ENCODE results near the gene ITPKC.
"Not testable (repeated sequence)": the region's sequence is repeated elsewhere in the genome, so short reads cannot be mapped to it uniquely, and the experiment has no call there.

ITPKC gene

DNA sequence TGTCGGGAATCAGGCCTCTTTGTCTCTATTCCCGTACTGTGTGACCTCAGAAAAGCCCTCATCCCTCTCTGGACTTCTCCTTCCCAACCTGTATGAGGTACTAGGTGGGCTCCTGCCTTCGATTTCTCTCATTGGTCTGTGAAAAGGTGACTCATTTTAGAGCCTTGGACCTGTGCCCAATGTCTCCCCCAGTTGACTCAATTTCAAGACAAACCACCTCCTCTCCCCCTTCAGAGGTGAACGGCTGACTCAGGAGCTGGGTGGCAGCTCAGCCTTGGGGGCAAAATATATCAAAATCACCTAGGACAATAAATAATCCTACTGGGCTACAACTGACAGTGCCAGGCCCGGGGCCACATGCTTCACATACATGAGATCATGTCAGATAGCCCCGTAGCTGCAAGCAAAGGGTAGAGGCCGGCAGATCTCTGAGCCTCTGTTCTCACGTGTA is 856 bp upstream of the ITPKC start:
- no peak for DNase-seq (ENCODE audit: low spot score)

DNA sequence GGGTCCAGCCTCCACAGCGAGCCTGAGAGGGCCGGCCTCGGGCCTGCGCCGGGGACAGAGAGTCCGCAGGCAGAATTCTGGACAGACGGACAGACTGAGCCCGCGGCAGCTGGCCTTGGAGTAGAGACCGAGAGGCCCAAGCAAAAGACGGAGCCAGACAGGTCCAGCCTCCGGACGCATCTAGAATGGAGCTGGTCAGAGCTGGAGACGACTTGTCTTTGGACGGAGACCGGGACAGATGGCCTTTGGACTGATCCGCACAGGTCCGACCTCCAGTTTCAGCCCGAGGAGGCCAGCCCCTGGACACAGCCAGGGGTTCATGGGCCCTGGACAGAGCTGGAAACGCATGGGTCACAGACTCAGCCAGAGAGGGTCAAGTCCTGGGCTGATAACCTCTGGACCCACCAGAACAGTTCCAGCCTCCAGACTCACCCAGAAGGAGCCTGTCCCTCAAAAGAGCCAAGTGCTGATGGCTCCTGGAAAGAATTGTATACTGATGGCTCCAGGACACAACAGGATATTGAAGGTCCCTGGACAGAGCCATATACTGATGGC is 490 bp downstream of the ITPKC start:
- DNase-seq (ENCODE audit: low spot score): peak; percentile 73

DNA sequence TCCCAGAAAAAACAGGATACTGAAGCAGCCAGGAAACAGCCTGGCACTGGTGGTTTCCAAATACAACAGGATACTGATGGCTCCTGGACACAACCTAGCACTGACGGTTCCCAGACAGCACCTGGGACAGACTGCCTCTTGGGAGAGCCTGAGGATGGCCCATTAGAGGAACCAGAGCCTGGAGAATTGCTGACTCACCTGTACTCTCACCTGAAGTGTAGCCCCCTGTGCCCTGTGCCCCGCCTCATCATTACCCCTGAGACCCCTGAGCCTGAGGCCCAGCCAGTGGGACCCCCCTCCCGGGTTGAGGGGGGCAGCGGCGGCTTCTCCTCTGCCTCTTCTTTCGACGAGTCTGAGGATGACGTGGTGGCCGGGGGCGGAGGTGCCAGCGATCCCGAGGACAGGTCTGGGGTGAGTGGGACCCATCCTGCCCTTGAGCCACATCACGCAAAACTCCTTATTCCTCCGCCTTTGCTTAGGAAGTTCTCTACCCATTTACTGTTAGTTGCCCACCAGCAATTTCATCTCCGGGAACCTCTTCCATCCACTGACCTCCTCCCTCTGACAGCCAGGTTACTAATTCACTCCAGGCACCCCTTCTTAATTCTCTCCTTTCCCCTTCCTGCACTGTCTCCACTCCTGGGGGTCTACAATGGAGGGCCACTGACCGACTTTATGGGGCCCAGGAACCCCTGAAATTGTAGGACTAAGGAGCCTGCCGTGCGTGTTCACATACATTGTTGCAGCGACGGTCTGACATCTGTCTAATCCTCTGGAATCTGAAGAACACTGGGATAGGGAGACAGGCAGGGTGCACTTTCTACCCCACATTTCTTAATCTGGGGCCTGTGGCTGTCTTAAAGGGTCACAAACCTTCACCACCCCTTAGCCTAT is 1.2 kb downstream of the ITPKC start:
- no peak for DNase-seq (ENCODE audit: low spot score)

DNA sequence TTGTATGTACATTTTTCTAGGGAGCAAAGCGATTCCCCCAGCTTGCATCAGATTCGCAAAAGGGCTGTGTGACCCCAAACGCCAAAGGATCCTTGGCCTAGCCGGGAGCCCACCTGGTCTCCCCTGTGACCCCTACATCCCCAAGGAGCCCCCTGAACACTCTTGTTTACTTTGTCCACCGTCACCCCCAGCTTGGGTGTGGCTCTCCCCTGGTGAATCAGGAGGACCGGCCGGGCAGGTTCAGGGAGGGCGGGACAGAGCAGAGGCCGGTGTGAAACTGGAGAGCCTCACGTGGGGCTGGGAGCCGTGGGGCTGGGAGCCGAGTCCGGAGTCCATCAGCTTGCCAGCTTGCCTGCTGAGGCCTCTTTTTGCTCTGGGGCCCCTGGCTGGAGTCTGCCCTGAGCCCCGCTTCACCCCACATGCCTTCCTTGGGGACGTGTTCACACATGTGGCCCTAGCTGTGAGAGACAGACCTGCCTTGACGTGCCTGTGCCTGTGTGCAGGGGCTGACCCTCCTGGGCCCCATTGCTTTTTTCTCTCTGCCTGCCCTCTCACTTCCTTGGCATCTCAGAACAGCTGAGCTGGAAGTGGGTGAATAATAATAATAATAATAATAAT is 2.0 kb downstream of the ITPKC start:
- no peak for DNase-seq (ENCODE audit: low spot score)

DNA sequence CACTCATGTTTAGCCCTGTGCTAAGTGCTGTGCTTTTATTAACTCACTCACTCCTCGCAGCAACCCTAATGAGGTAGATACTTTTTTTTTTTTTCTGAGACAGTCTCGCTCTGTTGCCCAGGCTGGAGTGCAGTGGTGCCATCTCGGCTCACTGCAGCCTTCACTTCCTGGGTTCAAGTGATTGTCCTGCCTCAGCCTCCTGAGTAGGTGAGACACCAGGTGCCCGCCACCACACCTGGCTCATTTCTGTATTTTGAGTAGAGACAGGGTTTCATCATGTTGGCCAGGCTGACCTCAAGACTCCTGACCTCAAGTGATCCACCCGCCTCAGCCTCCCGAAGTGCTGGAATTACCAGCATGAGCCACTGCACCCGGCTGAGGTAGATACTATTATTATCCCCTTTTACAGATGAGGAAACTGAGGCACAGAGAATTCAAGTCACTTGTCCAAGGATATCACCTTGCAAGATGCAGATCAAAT is 2.5 kb downstream of the ITPKC start:
- DNase-seq (ENCODE audit: low spot score): no peak

DNA sequence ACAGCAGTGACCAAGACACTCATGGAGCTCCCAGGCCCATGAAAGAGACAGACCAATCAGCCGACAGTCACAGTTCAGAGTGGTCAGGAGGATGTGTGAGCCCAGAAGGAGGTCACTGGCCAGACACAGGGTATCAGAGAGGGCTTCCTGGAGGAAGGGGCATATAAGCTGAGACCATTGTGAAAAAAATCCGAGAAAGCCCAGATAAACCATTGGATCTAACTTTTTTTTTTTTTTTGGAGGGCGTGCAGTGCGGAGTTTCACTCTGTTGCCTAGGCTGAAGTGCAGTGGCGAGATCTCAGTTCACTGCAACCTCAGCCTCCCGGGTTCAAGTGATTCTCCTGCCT is 4.2 kb downstream of the ITPKC start:
- no peak for DNase-seq (ENCODE audit: low spot score)

DNA sequence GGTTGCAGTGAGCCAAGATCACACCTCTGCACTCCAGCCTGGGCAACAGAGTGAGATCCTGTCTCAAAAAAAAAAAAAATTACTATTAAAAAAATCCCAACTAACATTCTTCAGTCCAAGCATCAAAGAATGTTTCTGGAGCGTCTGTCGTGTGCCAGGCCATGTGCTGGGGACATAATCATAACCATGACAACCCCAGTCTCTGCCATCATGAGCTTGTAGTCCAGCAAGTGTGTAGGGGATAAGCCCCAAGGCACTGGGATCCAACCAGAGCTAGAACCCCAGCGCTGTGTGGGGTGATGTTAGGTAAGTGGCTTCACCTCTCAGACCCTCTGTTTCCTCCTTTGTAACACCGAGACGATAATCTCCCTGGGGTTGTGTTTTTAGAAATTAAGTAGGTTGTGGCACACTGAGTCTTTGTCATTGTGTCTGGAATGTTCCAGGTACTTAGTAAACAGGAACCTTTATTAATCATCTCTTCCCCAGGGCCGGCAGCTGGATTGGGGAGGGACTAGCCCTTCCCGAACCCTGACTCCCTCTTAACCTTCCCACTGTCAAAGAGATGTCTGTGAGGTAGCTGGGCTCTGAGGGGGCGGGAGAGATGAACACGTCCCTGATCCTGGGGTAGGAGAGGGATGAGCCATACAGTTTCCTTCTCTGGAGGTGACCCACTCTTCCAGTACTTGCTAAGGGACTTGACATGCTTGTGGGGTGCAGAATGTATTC is 5.2 kb downstream of the ITPKC start:
- DNase-seq (ENCODE audit: low spot score): no peak

DNA sequence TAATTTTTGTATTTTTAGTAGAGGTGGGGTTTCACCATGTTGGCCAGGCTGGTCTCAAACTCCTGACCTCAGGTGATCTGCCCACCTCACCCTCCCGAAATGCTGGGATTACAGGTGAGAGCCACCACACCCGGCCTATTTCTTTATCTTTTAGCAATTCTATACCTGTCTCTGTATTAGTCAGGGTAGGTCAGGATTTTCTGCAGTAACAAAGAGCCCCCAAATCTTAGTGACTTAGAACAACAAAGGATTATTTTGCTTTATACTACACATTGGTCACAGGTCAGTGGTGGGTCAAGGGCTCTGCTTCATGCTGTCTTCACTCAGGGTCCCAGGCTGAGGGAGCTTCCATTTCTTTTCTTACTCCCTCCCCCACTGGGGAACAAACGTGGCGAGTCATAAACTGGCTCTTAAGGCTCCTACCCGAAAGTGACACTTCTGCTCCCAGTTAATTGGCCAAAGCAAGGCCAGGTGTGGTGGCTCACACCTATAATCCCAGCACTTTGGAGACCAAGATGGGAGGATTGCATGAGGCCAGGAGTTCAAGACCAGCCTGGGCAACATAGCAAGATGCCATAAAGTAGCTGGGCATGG is 6.8 kb downstream of the ITPKC start:
- no peak for DNase-seq (ENCODE audit: low spot score)

DNA sequence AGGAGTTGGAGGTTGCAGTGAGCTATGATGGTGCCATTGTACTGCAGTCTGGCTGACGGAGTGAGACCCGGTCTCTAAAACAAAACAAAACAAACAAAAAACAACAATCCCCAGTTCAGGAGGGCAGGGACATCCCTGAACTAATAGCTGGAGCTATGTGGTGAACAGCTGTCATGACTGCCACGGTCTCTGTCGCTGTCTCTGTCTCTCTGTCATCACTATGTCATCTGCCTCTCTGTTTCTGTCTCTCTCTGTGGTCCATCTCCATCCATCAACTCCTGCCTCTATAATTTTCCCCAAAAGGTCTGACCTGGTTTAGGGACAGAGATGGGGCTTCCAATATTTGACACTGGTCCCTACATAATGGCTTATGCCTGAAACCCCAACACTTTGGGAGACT is 7.4 kb downstream of the ITPKC start:
- no peak for DNase-seq (ENCODE audit: low spot score)

DNA sequence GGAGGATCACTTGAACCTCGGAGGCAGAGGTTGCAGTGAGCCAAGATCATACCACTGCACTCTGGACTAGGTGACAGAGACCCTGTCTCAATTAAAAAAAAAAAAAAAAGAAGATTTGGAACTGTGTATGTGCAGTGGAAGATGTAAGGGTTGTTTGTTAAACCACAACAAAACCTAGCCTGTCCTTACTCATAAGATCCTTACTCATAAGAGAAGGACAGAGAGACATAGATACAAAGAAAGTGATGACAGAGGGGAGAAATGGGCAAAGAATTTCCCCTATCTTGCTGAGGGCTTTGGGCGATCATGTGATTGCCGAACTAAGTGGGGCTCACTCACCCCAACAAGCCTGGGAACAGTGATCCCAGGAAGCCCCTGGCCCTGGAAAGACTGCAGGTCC is 7.9 kb downstream of the ITPKC start:
- no peak for DNase-seq (ENCODE audit: low spot score)

DNA sequence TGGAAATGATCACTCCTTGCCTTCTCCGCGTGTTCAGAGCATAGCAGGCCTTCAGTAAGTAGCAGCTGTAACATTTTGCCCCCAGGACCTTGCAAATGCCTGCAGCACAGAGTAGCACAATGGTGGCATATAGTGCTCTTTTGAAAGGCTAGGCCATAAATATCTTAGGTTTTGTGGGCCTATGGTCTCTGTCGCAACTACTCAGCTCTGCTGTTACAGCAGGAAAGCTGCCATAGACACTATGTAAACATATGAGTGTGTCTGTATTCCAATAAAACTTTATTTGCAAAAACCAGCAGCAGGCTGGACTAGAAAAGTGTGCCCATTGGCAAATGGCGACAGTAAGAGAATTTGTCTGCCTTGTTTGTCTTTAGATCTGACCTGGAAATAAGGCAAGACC is 9.4 kb downstream of the ITPKC start:
- DNase-seq (ENCODE audit: low spot score): no peak

DNA sequence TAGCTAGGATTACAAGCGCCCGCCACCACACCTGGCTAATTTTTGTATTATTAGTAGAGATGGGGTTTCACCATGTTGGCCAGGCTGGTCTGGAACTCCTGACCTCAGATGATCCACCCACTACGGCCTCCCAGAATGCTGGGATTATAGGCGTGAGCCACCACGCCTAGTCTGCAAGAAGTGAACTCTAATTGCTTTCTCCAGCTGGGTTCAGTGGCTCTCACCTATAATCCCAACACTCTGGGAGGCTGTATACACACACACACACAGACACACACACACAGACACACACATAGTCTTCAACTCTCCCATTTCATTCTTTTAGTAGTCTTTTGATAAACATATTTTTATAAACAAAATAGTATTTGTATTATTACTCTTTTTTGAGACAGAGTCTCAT is 13.2 kb downstream of the ITPKC start:
- not testable (repeated sequence) for DNase-seq (ENCODE audit: low spot score)

DNA sequence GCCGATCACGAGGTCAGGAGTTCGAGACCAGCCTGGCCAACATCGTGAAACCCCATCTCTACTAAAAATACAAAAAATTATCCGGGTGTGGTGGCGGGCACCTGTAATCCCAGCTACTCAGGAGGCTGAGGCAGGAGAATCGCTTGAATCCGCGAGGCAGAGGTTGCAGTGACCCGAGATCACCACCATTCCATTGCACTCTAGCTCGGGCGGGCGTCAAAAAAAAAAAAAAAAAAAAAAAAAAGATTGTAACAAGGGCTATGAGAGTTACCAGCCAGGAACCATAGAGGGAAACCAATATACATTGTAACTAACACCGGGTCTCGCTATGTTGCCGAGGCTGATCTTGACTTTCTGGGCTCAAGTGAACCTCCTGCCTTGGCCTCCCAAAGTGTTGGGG is 15.4 kb downstream of the ITPKC start:
- DNase-seq (ENCODE audit: low spot score): not testable (repeated sequence)

DNA sequence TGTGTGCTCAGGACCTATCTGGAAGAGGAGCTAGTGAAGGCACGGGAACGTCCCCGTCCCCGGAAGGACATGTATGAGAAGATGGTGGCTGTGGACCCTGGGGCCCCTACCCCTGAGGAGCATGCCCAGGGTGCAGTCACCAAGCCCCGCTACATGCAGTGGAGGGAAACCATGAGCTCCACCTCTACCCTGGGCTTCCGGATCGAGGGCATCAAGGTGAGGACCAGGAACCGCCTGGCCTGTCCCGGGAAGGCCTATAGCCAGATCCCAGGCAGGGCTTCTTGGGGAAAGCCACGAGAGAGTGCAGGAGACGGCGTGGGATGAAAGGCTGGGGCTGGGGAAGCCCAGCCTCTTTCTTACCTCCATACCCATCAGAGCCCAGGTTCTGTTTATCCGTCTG is 16.2 kb downstream of the ITPKC start:
- no peak for DNase-seq (ENCODE audit: low spot score)

DNA sequence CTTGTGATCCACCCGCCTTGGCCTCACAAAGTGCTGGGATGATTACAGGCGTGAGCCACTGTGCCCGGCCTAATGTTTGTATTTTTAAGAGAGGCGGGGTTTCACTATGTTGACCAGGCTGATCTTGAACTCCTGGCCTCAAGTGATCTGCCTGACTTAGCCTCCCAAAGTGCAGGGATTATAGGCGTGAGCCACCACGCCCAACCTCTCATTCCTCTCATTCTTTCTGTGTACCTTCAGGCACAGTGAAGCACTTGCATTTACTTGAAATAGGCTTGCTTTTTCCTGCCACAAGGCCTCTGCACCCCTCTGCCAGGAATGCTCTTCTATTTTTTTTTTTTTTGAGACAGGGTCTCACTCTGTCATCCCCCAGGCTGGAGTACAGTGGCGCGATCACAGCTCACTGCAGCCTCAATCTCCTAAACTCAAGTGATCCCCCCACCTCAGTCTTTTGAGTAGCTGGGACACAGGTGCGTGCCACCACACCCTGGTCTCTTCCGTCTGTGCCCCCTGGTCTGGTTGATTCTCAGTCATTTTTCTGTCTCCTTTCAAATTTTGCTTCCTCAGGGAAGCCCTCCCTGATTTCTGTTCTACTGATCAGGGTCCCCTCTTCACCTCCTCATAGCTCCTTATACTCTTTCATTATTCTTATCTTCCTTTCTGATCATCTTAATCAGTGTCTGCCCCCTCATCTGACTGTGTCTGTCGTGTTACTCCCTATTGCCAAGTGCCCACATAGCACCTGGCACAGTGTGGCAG is 18.3 kb downstream of the ITPKC start:
- DNase-seq (ENCODE audit: low spot score): no peak

DNA sequence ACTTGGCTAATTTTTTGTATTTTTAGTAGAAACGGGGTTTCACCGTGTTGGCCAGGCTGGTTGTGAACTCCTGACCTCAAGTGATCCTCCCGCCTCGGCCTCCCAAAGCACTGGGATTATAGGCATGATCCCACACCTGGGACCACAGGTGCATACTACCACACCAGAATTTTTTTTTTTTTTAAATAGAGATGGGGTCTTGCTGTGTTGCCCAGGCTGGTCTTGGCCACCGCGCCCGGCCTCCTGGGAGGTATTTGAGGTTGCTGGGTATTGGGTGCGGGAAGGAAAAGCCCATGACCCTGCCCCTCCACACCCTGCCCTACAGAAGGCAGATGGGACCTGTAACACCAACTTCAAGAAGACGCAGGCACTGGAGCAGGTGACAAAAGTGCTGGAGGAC is 19.7 kb downstream of the ITPKC start:
- DNase-seq (ENCODE audit: low spot score): no peak

DNA sequence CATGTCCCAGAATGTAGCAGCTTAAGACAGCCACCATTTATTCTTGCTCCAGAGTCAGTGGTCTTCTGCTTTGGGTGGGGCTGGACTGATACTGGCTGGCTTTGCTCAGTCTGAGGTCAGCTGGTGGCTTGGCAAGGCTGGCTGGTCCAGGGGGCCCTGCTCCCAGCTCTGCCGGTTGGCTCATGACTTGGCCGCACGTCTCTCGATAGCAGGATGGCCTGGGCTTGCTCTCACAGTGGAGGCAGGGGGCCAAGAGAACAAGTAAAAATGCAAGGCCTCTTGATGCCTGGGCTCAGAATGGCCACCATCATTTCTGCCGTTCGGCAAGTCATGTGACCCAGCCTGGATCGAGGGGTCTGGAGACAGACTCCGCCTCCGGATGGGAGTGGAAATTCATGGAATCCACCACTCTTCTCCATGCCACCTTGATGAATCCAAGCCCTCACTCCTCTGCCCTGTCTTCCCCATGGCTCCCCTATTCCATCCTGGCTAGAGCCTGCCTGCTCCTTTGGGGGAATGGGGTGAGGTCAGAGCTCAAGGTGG is 20.3 kb downstream of the ITPKC start:
- no peak for DNase-seq (ENCODE audit: low spot score)

DNA sequence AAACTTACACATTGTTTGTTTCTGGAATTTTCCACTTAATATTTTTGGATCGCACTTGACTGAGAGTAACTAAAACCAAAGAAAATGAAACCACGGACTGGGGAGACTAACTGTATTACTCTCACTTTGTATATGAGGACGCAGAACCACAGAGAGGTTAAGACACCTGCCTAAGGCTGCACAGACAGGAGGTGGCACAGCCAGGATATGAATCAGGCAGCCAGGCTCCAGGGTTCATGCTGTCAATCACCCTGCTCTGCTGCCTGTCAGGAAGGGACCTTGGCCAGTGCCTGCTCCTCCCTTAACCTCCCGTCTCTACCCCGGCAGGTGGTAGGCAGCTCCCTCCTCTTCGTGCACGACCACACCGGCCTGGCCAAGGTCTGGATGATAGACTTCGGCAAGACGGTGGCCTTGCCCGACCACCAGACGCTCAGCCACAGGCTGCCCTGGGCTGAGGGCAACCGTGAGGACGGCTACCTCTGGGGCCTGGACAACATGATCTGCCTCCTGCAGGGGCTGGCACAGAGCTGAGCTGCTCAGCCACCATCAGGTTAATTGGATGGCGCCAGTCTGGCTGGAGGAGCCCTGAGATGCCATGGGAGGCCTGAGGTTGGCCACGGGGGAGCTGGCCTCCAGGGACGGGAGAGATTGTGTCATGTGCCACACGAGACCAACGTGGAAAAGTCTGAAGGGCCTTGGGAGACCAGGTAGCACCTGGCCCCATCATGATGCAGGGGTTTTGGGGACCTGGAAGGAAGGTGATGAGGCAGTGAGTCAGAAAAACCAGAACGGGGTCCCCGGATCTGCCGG is 22.3 kb downstream of the ITPKC start:
- no peak for DNase-seq (ENCODE audit: low spot score)

DNA sequence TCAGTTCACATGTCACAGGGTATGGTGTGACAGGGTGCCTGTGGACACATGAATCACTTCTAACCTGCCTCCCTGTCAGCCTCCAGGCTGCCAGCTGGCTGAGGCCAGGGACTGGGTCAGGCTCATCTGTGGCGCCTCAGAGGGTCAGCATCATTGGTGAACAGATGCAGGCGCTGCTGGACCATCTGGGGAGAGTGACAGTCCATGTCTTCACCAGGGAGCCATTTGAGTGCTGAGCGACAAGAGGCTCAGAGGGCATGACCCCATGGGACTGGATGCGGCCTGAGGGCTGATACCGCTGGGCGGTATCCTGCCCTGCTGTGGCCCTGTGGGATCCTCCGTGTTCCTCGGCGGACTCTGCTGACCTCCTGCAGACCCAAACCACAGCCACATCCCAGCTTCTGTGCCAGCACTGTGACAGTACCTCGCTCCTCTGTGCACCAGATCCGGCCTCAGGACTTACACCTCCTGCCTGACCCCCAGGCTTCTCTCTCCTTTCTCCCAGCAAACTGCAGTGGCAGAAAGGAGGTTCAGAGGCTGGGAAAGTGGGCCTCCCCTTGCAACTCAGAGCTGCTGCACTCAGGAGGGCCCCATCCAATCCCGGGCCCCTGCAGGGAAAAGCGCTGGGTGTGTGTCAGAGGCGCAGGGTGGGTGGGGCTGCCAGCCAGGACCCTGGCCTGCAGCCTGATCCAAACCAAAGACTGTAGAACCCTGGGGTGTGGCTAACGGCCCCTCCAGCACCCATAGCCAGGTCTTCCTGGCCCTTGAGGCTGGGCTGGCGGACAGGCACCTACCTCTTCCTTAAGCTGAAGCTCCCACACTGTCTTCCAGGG is 23.2 kb downstream of the ITPKC start:
- no peak for DNase-seq (ENCODE audit: low spot score)

Data from left forelimb (tissue), 1 donor.